GM18505 (cell line): Measurements from ENCODE around the gene PLD5.
"Not testable (repeated sequence)": the region's sequence is repeated elsewhere in the genome, so short reads cannot be mapped to it uniquely, and the experiment has no call there.

ENCODE experiments used
- ATAC-seq: cut with Tn5 transposase; IDR thresholded peaks from one replicate; pipeline ENCODE4 v1.9.1; 2021; ENCODE audit not compliant: unreplicated experiment
- POLR2A ChIP-seq: IDR thresholded peaks from 4 replicates; pipeline ENCODE4 v1.6.1; 2011; ENCODE audit warnings: borderline replicate concordance; ENCODE audit not compliant: insufficient read depth, insufficient read length; ENCODE audit errors: extremely low read depth

The PLD5 gene

GRCh38 chr1:242282758-242283485, 241.6 kb downstream of the PLD5 start:
- not testable (repeated sequence) for ATAC-seq

GRCh38 chr1:242278406-242278805, 246.1 kb downstream of the PLD5 start:
- ATAC-seq: not testable (repeated sequence)

- ATAC-seq: not testable (repeated sequence)
These were observed 247.7 kb downstream of the PLD5 start for GRCh38 chr1:242276769-242277168.

DNA sequence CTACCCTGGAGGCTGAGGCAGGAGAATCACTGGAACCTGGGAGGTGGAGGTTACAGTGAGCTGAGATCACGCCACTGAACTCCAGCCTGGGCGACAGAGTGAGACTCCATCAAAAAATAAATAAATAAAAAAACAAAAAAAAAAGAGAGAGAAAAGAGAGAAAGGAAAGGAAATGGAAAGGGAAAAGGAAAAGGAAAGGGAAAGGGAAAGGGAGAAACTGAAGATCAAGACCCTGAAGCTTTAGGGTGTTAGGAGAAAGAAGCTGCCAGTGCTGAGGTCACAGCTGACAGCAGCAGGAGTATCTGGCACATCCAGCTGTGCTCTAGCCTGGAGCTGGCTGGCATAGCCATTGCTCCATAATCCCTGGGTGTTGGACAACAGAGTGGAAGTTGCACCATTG, 257.5 kb downstream of the PLD5 start:
- not testable (repeated sequence) for ATAC-seq

- ATAC-seq: not testable (repeated sequence)
These were observed 260.1 kb downstream of the PLD5 start for GRCh38 chr1:242264419-242264818.

DNA sequence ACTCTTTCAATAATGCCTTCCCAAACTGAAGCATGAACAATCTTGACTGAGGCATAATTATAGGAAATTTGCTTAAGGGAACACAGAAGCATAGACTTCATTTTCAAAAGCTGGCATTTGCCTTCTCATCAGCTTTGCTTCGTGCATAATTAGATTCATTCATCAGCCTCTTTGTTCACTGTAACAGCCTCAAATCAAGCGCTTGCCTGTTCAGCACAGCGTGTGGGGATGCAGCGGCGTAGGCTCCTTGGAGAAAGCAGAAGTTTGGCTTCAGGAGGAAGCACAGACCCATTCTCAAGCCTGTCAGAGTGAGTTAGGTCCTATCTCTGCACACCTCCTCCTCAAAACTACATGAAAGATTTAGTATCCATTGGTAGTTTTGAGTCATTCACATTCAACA, 279.2 kb downstream of the PLD5 start:
- ATAC-seq: no peak
- no peak for TF ChIP-seq POLR2A

- ATAC-seq: peak; percentile 90
- no peak for TF ChIP-seq POLR2A
These were observed 281.0 kb downstream of the PLD5 start for GRCh38 chr1:242243472-242243871.

DNA sequence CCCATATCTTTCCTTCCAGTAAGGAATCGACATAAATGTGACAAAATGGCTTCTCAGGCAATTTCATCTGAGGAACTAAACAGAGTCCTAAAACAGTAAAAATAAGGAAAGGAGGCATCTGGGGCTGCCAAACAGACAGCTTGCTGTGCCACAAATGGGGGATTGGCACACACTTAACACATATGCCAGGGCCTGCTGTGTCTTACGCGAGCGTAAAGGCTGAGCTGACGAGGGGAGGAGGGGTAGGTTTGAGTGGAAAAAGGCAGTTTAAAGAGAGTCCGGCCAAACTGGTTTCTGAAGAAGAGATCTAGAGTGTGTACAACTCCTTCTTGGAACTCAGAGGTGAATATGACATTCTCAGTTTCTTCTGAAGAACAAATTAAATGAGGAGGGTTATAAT, 281.5 kb downstream of the PLD5 start:
- no peak for TF ChIP-seq POLR2A
- no peak for ATAC-seq

- no peak for TF ChIP-seq POLR2A
- no peak for ATAC-seq
These were observed 282.6 kb downstream of the PLD5 start for GRCh38 chr1:242241936-242242335.

DNA sequence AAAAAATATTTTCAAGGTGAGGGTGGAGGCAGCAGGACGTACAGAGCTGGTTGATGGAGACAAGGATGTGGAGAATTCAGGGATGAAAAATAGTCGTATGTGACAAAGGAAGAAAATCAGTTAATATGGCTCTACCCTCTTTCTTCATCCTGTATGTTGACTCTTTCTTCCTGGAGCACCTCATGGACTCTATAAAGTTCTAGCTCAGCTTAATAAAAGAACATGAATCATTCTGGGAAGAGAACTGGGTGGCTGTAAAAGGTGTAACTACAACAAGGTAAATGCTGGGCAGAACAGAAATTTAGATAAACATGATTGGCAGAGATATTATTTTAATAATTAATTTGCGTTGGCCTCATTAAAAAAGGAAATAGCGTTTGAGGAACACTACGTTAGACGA, 283.8 kb downstream of the PLD5 start:
- no peak for ATAC-seq
- TF ChIP-seq POLR2A: no peak

DNA sequence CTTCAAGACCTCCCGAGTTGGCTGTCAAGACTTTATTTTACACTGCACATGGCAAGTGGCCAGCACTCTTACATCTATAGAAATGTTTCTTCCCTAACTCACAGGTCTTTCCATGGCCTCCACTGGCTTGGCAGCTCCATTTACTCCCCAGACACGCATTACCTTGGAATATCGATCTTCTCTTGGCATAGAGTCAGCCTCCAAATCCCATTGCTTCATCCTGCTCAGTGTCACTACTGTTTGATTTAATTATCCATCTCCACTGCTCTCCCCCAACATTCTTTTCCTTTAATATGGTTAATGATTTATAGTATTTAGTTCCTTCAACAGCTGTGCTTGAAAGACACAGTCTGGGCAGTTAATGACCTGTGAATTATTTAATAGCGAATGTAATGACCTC, 284.4 kb downstream of the PLD5 start:
- no peak for TF ChIP-seq POLR2A
- ATAC-seq: no peak

- no peak for TF ChIP-seq POLR2A
- no peak for ATAC-seq
These were observed 285.1 kb downstream of the PLD5 start for GRCh38 chr1:242239398-242239797.

DNA sequence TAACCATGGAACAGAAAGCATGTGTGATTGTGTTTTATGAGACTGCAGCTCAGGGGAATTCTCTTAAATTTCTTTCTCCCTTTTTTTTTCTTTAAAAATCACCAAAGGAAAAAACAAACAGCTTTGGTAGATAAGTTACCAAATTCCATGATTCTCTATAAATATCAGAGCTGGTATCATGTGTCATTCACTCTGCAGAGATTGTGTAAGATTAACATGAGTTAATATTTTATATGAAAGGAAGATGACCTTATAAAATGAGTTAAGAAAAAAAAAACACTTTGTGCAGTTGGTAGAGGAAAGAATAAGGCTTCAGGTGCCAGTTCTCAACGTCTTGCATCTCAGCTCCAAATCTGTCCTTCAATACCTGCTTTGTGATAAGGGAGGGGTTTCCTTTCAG, 287.4 kb downstream of the PLD5 start:
- no peak for TF ChIP-seq POLR2A
- ATAC-seq: no peak

GRCh38 chr1:242228991-242229390, 295.5 kb downstream of the PLD5 start:
- ATAC-seq: no peak
- TF ChIP-seq POLR2A: no peak

- ATAC-seq: peak; percentile 75
- no peak for TF ChIP-seq POLR2A
These were observed 298.5 kb downstream of the PLD5 start for GRCh38 chr1:242225767-242226573.

GRCh38 chr1:242224878-242225766, 299.4 kb downstream of the PLD5 start:
- ATAC-seq: peak; percentile 28
